ENCODE data around the gene BEGAIN. TPM values are rescaled to one million over a fixed set of nuclear protein-coding genes. Genes with fewer than 3 reads are reported as not detected.
A peak's percentile ranks its signal among the peaks of the same experiment; 100 is the strongest.

Gene BEGAIN
- total RNA-seq, 4 donors from 2014 or later: 0.25 to 2.2 (median 1.6) TPM

DNA sequence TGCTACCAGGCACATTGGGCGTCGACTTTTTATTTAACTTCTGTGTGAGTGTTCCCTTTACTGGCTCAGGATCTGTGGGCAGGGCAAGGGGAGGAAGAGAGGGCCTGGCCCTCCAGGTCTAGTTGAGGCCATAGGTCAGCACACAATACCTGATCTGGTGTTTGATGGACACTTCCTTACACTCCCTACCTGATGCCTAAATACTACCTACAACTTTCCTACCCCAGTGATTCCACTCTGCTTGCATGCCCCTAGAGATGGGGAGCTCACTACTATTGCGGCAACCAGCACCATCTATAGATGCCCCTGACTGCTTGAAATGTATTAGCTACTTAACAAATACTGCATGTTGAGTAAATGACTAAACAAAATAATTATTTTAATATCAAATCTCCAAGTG is 20.8 kb upstream of the BEGAIN start:
- intact Hi-C loops (cut with DNase I; ENCODE audit: low total_unique reads): no loop called here
- TF ChIP-seq POLR2A (IDR thresholded peaks at IDR 0.05): no peak
- TF ChIP-seq, protein P1, sequence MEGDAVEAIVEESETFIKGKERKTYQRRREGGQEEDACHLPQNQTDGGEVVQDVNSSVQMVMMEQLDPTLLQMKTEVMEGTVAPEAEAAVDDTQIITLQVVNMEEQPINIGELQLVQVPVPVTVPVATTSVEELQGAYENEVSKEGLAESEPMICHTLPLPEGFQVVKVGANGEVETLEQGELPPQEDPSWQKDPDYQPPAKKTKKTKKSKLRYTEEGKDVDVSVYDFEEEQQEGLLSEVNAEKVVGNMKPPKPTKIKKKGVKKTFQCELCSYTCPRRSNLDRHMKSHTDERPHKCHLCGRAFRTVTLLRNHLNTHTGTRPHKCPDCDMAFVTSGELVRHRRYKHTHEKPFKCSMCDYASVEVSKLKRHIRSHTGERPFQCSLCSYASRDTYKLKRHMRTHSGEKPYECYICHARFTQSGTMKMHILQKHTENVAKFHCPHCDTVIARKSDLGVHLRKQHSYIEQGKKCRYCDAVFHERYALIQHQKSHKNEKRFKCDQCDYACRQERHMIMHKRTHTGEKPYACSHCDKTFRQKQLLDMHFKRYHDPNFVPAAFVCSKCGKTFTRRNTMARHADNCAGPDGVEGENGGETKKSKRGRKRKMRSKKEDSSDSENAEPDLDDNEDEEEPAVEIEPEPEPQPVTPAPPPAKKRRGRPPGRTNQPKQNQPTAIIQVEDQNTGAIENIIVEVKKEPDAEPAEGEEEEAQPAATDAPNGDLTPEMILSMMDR (IDR thresholded peaks at IDR 0.05): no peak
- H3K4me3 ChIP-seq (ENCODE audit: low read depth, poor library complexity, severe bottlenecking): no peak overlapping the region
- 88 to 97% methylated on average over 3 of the region's 3 CpGs for WGBS, 2 donors
- peak in 1 of 2 donors; percentile 57 for DNase-seq (ENCODE audit: low spot score in 2 of 2)

DNA sequence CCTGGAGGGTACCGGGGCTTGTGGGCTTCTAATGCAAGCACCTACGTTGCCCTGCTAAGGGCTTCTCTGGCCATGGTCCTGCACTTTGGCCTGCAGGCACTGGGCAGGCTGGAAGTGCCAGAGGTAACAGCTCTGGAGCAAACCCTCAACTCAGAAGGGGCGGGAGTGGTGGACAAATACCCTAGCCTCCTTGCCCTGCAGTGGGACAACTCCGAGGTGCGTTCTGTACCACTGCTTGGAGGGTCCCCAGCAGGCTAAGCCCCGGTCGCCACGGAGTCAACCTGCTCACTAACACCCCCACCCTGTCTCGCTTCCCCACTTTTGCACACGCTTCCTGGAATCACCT is 20.4 kb upstream of the BEGAIN start:
- TF ChIP-seq, protein P1 (IDR thresholded peaks at IDR 0.05): no peak
- WGBS, 2 donors: 94 to 96% methylated on average over 10 of the region's 10 CpGs
- DNase-seq (ENCODE audit: low spot score in 2 of 2): peak in 1 of 2 donors; percentile 58

DNA sequence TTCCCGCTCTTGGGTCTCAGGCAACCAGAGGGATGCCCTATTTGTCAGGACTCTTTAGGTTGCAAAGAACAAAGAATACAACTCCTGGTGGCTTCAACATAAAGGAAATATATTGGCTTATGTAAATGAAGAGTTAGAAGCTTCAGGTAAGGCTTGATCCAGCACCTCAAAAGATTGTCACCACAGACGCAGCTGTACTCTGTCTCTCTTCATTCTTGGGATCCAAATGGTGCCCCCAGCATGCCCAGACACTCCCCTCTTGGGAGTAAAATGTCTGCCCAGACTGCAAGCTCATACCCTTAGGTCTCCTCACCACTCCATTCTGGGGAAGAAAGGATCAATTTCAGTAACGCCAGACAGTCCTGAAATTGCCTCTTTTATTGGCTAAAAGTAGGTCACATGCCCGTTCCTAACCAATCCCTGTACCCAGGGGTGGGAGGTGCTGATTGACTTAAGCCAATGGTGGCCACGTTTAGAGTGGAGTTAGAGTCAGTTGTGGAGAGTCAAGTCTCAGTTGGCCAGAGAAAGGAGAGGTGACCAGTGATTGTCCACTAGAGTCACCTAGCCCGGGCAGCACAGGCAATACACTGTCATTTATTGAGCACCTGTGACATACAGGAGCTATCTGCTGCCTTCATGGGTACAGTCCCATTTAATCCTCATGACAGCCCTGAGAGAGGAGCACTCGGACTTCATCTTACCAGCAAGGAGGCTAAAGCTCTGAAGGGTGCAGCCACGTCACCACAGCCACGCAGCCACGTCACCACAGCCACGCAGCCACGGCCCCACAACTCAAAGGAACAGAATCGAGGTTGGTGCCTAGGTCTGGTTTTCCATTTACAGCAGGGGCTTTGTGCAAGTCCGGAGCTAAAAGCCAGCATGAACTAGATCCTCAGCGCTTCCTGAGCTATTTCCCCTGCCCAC is 19.7 kb upstream of the BEGAIN start:
- intact Hi-C loops (cut with DNase I; ENCODE audit: low total_unique reads): no loop called here
- DNase-seq (ENCODE audit: low spot score in 2 of 2): peak in 1 of 2 donors; percentile 20
- WGBS, 2 donors: 83 to 88% methylated on average over 15 of the region's 15 CpGs
- no peak overlapping the region for H3K4me3 ChIP-seq (ENCODE audit: low read depth, poor library complexity, severe bottlenecking)
- TF ChIP-seq, protein P1 (IDR thresholded peaks at IDR 0.05): no peak
- no peak for TF ChIP-seq POLR2A (IDR thresholded peaks at IDR 0.05)

More for the DNA sequence above, 20.4 kb upstream of the BEGAIN start:
- H3K4me3 ChIP-seq (ENCODE audit: low read depth, poor library complexity, severe bottlenecking): no peak overlapping the region
- intact Hi-C loops (cut with DNase I; ENCODE audit: low total_unique reads): no loop called here

DNA sequence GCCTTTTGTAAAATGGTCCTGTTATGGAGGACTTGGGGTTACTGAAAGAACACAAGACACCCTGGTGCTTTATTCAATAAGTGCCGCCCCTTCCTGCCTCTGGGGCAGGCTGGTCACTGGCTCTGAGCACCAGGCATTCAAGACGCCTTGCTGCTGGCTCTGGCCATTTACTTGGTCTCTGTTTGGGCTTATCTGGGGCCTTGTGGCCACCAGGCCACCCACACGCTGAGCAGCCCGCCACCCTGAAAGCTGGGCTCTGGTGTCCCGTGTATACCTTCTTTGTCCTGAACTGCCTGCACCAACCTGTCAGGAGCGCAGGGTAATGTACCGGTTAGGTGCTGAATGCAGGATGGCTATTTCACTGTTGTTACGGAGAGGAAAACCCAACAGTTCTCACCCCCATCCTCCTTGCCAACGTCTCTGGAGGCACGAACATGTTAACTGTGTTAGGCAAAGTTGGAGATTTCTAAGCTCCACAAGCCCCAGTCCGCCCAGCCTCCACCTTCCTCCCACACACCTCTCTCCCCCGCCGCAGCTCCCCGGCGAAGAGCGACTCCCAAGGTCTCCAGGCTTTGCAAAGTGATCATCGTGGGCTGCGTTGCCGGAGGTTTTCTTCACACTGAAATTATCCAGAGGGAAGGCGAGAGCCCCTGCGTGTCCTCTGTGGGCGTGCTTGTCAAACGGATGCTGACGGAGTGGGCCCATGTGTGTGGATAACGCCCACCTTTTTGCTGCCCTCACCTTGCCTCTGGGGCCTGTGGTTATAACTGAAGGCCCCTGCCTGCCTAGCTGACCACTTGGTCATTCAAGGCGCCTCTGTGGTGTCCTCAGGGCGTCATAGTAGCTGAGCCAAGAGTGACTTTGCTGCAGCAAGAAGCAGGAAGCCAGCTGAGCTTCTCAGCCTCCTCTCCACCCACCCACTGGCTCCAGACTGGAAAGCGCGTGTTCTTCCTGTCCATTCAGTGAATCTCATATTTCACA is 18.8 kb upstream of the BEGAIN start:
- no peak overlapping the region for H3K4me3 ChIP-seq (ENCODE audit: low read depth, poor library complexity, severe bottlenecking)

DNA sequence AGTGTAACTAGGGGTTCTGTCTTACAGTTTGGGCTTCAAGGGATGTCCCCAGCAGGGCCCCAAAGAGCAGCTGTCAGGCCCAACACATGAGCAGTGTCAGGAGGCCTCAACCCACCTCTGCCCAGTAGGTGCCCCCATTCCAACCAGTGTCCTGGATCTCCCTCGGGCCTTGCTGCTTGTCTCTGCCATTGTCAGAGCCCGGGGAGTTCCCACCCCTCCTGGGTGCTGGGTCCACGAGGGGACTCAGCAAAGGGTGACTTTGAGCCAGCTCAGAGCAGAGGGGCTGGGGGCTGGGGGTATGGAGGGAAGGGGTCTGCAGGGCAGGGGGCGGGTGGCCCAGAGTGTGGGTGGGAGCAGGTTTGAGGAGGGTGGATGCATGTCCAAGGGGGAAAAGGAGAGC is 18.0 kb upstream of the BEGAIN start:
- 81 to 85% methylated on average over 4 of the region's 4 CpGs for WGBS, 2 donors
- TF ChIP-seq, protein P1 (IDR thresholded peaks at IDR 0.05): no peak
- TF ChIP-seq POLR2A (IDR thresholded peaks at IDR 0.05): no peak
- DNase-seq (ENCODE audit: low spot score in 2 of 2): peak in 1 of 2 donors; percentile 66
- intact Hi-C loops (cut with DNase I; ENCODE audit: low total_unique reads): no loop called here
- H3K4me3 ChIP-seq (ENCODE audit: low read depth, poor library complexity, severe bottlenecking): no peak overlapping the region

More for the DNA sequence above, 18.8 kb upstream of the BEGAIN start:
- intact Hi-C loops (cut with DNase I; ENCODE audit: low total_unique reads): no loop called here
- TF ChIP-seq, protein P1 (IDR thresholded peaks at IDR 0.05): no peak
- TF ChIP-seq POLR2A (IDR thresholded peaks at IDR 0.05): no peak
- DNase-seq (ENCODE audit: low spot score in 2 of 2): peak in 1 of 2 donors; percentile 77
- WGBS, 2 donors: 81 to 84% methylated on average over 29 of the region's 29 CpGs
